Activated CD8-positive, alpha-beta T cell treated with anti-CD3 and anti-CD28 coated beads for 36 hours (primary cell): ENCODE data around the gene DUSP7. TPM values are rescaled to one million over a fixed set of nuclear protein-coding genes. Genes with fewer than 3 reads are reported as not detected.
A peak's percentile ranks its signal among the peaks of the same experiment; 100 is the strongest.

Source experiments
- ATAC-seq: fragments of 200-7000 bp; cut with Tn5 transposase; one replicate; pipeline ENCODE4 v1.10.0; 2021; ENCODE audit warnings: mild to moderate bottlenecking, moderate library complexity
- CTCF ChIA-PET: fragments of 350-600 bp; sonication (Branson Sonifier 250); formaldehyde crosslinking; loops from one replicate; lab custom pipeline; 2021; ENCODE audit warnings: antibody characterized with exemption; lab: Charles Lee
- POLR2A ChIA-PET: fragments of 350-600 bp; sonication (Branson Sonifier 250); formaldehyde crosslinking; loops from one replicate; lab custom pipeline; 2021; ENCODE audit warnings: antibody characterized with exemption; lab: Charles Lee
- DNase-seq: peaks from one replicate; pipeline ENCODE4 v3.0.0-alpha.2; 2020
- H3K27ac Mint-ChIP-seq: one replicate; pipeline ENCODE4 v1.8.0; 2021; ENCODE audit warnings: mild to moderate bottlenecking, mixed read lengths
- H3K27me3 Mint-ChIP-seq: one replicate; pipeline ENCODE4 v1.8.0; 2021; ENCODE audit warnings: mixed read lengths
- H3K36me3 Mint-ChIP-seq: one replicate; pipeline ENCODE4 v1.8.0; 2021; ENCODE audit warnings: low read depth, mixed read lengths
- H3K4me1 Mint-ChIP-seq: one replicate; pipeline ENCODE4 v1.8.0; 2021; ENCODE audit warnings: low read depth, mixed read lengths
- H3K4me3 Mint-ChIP-seq: one replicate; pipeline ENCODE4 v1.8.0; 2021; ENCODE audit warnings: mild to moderate bottlenecking, moderate library complexity, mixed read lengths
- H3K9me3 Mint-ChIP-seq: one replicate; pipeline ENCODE4 v1.8.0; 2021; ENCODE audit warnings: mixed read lengths
- CTCF ChIP-seq: fragments of 200-600 bp; IDR thresholded peaks from one replicate; pipeline ENCODE4 v1.8.0; 2022; ENCODE audit warnings: antibody characterized with exemption, mild to moderate bottlenecking
- intact Hi-C: fragments of 100-400 bp; cut with micrococcal nuclease; formaldehyde crosslinking; loops from one replicate; pipeline ENCODE4 v1.10.0; 2022
- total RNA-seq, 2 experiments: library from RNA; stranded (reverse); gene quantifications; one replicate each; pipeline ENCODE4 v1.2.3, GENCODE V29; 2021

DUSP7 gene
- total RNA-seq, 2 experiments from 2014 or later, result 19.6 to 21.6 TPM

- DNase-seq (peak; percentile 72), ATAC-seq (peak; percentile 14)
- no peak for TF ChIP-seq CTCF
- POLR2A ChIA-PET, result interaction anchor here (0.6 to 2.8 kb wide), 11 partner anchors 13 to 191 kb away, joined by 3 to 7 read pairs (median 5); partner anchors contain the start of genes ABHD14A, ABHD14B, PPM1M and RPL29
- no peaks in the 10 kb centered on the region for H3K27me3 Mint-ChIP-seq
- no peaks in the 10 kb centered on the region for H3K9me3 Mint-ChIP-seq
- intact Hi-C loops, result loop anchor here (5.0 kb wide), 1 partner anchor 51 kb away; no protein-coding TSS in a partner anchor
- H3K4me1 Mint-ChIP-seq, result peaks cover 54% of the 10 kb centered on the region
- CTCF ChIA-PET, result interaction anchor here (0.5 to 8.0 kb wide), 18 partner anchors 8 to 286 kb away, joined by 3 to 74 read pairs (median 5); partner anchors contain the start of genes ABHD14A, ABHD14B, PARP3 and POC1A
- peak overlapping the region; percentile 86 for H3K4me3 Mint-ChIP-seq
- peak overlapping the region; percentile 93 for H3K27ac Mint-ChIP-seq
- peaks cover 35% of the 10 kb centered on the region for H3K36me3 Mint-ChIP-seq
Observed at GRCh38 chr3:52053307-52054304, 2.8 kb downstream of the DUSP7 start.

GRCh38 chr3:52052831-52053306, 3.5 kb downstream of the DUSP7 start:
- no peaks in the 10 kb centered on the region for H3K9me3 Mint-ChIP-seq
- H3K27me3 Mint-ChIP-seq, result no peaks in the 10 kb centered on the region
- intact Hi-C loops, result loop anchor here (5.0 kb wide), 1 partner anchor 51 kb away; no protein-coding TSS in a partner anchor
- H3K4me1 Mint-ChIP-seq, result peaks cover 52% of the 10 kb centered on the region
- peak overlapping the region; percentile 93 for H3K27ac Mint-ChIP-seq
- ATAC-seq (no peak), DNase-seq (peak; percentile 50)
- peak overlapping the region; percentile 86 for H3K4me3 Mint-ChIP-seq
- peaks cover 35% of the 10 kb centered on the region for H3K36me3 Mint-ChIP-seq
- TF ChIP-seq CTCF, result no peak
- POLR2A ChIA-PET, result interaction anchor here (0.6 to 2.8 kb wide), 10 partner anchors 12 to 226 kb away, joined by 3 to 7 read pairs (median 4); partner anchors contain the start of genes PPM1M, RPL29 and WDR82
- CTCF ChIA-PET, result interaction anchor here (0.6 to 8.0 kb wide), 14 partner anchors 9 to 111 kb away, joined by 3 to 74 read pairs (median 6); partner anchors contain the start of genes ABHD14A, ABHD14B, PARP3 and RPL29

GRCh38 chr3:52051444-52051843, 4.9 kb downstream of the DUSP7 start:
- DNase-seq (no peak), ATAC-seq (no peak)
- Mint-ChIP-seq H3K4me1 (peaks cover 49% of the 10 kb centered on the region), H3K27ac (peak overlapping the region; percentile 93), H3K36me3 (peaks cover 35% of the 10 kb centered on the region), H3K27me3 (no peaks in the 10 kb centered on the region), H3K9me3 (no peaks in the 10 kb centered on the region), H3K4me3 (no peak overlapping the region)
- no peak for TF ChIP-seq CTCF
- ChIA-PET POLR2A (interaction anchor here (0.8 to 1.9 kb wide), 5 partner anchors 10 to 189 kb away, joined by 3 to 5 read pairs (median 3); partner anchors contain the start of gene RPL29), CTCF (interaction anchor here (1.2 to 8.0 kb wide), 5 partner anchors 9 to 110 kb away, joined by 3 to 74 read pairs (median 37); partner anchors contain the start of genes PARP3 and RRP9)
- intact Hi-C loops, result loop anchor here (5.0 kb wide), 1 partner anchor 49 kb away; no protein-coding TSS in a partner anchor

- ATAC-seq (no peak), DNase-seq (no peak)
- Mint-ChIP-seq H3K9me3 (no peaks in the 10 kb centered on the region), H3K4me1 (peaks cover 49% of the 10 kb centered on the region), H3K36me3 (peaks cover 35% of the 10 kb centered on the region), H3K27me3 (no peaks in the 10 kb centered on the region), H3K4me3 (no peak overlapping the region), H3K27ac (peak overlapping the region; percentile 55)
- ChIA-PET CTCF (interaction anchor here (8.0 kb wide), 1 partner anchor 48 kb away, joined by 74 read pairs; no protein-coding TSS in a partner anchor), POLR2A (no interaction called here)
- intact Hi-C loops, result loop anchor here (5.0 kb wide), 1 partner anchor 48 kb away; no protein-coding TSS in a partner anchor
- no peak for TF ChIP-seq CTCF
Observed at GRCh38 chr3:52050571-52050970, 5.8 kb downstream of the DUSP7 start.
